ENCODE results near the gene PLCL1.

PLCL1 gene

DNA sequence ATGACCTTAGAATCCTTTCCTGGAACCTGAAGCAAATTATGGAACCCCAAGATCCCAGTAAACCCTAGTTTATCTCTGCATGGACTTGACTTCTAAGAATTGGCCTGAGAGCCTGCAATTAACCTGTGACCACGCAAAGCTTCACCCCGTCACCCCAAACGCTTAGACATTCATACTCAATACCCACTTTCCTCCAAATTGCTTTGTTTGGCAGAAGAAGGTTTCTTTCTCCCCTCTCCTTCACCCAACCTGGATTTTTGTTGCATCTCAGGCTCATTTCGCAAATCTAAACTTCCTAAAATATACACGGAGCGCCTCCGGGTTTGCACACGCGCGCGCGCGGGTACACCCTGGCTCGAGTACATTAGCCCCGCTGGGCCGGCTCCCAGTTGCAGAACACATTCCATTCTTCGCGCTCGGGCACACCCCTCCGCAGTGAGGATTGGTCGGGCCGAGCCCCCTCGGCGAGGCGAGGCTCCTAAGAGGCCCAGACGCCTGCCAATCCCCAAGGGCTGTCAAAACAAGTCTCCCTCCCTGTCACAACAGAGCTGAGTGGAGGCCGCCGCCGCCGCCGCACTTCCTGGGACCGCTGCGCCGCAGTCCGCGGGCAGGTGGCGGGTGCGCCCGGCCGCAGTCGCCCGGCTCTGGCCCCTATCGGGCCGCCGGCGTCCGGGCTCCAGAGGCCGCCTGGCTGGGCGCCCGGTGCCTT is at the start of gene PLCL1:
Gene PLCL1 (plus strand): TSS at position 545 of the 709 bp plus-strand sequence.
- peak; percentile 85 for DNase-seq (ENCODE audit: low read depth)

- no peak for DNase-seq (ENCODE audit: low read depth)
Observed at GRCh38 chr2:197759013-197759412, 45.4 kb upstream of the PLCL1 start.

- no peak for DNase-seq (ENCODE audit: low read depth)
Observed at GRCh38 chr2:197759625-197760292, 44.6 kb upstream of the PLCL1 start.

- no peak for DNase-seq (ENCODE audit: low read depth)
Observed at GRCh38 chr2:197760293-197760657, 44.1 kb upstream of the PLCL1 start.

- DNase-seq (ENCODE audit: low read depth): no peak
Observed at GRCh38 chr2:197777823-197778407, 26.5 kb upstream of the PLCL1 start.

- no peak for DNase-seq (ENCODE audit: low read depth)
Observed at GRCh38 chr2:197779261-197779660, 25.1 kb upstream of the PLCL1 start.

DNA sequence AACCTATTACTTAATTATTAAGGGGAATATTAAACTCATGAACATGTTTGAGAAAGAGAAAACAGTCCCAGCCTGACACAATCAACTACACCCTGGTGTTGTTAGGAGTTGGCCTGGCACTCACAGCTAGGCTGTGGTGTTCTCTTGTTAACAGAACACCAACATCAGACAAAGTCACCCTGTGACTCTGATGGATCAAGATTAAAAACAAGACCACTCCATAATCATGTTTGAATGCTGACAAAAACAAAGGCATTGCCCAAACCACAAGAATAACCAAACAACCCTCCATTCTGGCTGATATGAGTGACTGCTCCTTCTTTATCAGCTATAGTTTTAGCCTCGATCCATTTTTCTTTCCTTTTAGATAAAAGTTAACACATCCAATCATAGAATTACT is 22.3 kb upstream of the PLCL1 start:
- no peak for DNase-seq (ENCODE audit: low read depth)

GRCh38 chr2:197784956-197785941 is 19.1 kb upstream of the PLCL1 start, which contains the start of gene BOLL:
BOLL (minus strand) TSS chr2:197785319; CDS start chr2:197781850, 3,469 bp downstream.
- no peak for DNase-seq (ENCODE audit: low read depth)

- DNase-seq (ENCODE audit: low read depth): peak; percentile 28
Observed at GRCh38 chr2:197786010-197786877, 18.1 kb upstream of the PLCL1 start.

DNA sequence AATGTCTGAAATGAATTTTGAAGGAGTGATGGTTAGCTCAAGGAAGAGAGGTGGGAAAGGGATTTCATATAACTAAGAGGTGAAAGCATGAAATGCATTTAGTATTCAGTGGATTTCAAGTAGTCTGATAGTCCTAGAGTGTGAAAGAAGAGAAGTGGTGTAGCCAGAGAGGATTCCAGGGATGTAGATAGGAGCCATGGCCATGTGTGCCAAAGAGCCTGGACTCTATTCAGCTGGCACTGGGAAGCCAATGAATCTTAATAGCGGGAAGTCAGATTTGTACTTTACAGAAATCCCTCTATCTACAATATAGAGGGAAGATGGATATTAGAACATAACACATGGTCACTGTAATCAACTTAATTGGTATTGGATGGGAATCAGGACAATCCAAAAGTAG is 10.9 kb upstream of the PLCL1 start:
- DNase-seq (ENCODE audit: low read depth): no peak

GRCh38 chr2:197795277-197795676 is 9.1 kb upstream of the PLCL1 start:
- DNase-seq (ENCODE audit: low read depth): no peak

DNA sequence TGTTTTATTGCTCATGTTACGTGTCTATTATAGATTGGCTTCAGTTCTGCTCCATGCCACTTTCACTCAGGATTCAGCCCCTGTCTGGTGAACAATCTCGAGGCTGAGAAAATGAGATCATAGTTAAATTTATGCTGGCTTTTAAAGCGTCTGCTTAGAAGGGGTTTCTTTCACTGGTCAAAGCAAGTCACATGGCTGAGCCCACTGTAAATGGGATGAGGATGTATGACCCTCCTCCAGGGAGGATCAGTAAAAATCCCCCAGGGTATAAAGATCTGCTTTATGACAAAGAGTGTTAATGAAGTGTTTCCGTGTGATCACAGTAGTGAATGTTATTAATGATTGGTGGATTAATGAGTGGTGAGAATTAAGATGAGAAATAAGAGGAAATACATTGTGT is 6.2 kb upstream of the PLCL1 start:
- no peak for DNase-seq (ENCODE audit: low read depth)

GRCh38 chr2:197799068-197799467 is 5.3 kb upstream of the PLCL1 start:
- no peak for DNase-seq (ENCODE audit: low read depth)

DNA sequence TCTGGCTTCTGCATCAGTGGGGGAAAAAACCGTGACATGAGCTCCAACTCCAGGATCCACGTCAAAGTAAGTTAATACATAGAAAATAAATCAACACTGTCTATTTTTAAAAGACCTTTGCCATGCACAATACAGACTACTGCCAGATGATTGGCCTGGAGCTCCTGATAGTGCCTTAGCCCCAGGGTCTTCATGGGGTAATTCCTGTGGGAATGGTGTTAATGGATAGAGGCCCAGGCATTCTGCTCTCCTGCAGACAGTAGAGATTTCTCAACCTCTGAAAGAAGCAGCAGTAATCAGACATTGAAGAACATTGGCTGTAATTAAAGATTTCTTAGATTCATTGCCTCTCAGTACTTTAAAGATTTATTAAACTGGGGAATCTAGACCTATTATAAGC is 4.3 kb upstream of the PLCL1 start:
- DNase-seq (ENCODE audit: low read depth): no peak

DNA sequence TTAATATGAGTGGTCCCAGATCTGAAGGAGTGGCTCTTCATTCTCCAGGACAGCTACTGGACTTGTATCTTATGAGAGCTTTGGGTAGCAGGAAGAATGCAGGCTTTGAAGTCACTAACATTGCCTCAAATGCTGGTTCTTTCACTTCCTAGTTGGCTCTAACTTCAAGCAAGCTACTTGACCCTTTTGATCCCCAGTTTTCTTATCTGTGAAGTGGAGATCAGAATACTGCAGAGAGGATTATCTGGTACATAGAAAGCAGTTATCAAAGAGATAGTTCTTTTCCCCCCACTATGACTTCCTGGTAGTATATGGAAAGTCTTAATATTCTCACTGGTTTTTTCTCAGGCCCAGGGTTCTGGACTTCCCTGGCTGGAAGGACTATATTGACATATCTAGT is 3.4 kb upstream of the PLCL1 start:
- no peak for DNase-seq (ENCODE audit: low read depth)

GRCh38 chr2:197803033-197803444 is 1.4 kb upstream of the PLCL1 start:
- no peak for DNase-seq (ENCODE audit: low read depth)

DNA sequence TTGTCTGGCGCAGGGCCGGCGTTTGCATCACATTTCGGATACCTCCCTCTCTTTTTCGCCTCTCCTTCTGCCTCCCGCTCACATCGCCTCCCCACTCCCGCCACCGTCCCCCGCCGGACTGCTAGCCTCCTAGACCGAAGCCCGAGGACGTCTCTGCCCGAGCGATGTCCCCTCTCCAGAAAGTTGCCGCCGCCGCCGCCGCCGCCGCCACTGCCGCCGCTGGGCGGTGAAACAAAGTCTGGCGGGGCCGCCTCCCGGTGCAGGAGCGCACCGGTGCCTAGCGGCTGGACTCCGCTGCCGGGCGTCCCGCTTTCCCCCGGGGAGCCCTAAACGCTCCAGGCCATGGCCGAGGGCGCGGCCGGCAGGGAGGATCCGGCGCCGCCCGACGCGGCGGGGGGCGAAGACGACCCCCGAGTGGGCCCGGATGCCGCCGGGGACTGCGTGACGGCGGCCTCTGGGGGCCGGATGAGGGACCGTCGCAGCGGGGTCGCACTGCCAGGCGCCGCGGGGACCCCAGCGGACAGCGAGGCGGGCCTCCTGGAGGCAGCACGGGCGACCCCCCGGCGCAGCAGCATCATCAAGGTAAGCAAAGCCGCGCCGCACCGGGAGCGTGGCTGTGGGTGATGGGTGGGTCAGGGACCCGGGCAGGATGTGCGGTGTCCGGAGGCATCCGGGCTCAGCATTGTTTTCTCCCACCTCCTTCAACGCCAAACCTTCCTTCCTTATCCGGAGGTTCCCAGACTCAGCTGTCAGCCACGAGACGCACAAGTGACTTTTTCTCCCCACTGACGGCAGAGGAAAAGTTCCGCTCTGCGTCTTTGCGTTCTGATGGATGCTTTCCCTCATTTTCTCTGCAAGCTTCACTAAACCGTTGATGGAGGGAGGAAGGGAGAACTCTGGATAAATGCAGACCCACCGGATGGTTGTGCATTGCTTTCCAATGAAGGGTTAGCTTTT is 643 bp downstream of the PLCL1 start:
- DNase-seq (ENCODE audit: low read depth): no peak

GRCh38 chr2:197805715-197806633 is 1.6 kb downstream of the PLCL1 start:
- DNase-seq (ENCODE audit: low read depth): no peak

DNA sequence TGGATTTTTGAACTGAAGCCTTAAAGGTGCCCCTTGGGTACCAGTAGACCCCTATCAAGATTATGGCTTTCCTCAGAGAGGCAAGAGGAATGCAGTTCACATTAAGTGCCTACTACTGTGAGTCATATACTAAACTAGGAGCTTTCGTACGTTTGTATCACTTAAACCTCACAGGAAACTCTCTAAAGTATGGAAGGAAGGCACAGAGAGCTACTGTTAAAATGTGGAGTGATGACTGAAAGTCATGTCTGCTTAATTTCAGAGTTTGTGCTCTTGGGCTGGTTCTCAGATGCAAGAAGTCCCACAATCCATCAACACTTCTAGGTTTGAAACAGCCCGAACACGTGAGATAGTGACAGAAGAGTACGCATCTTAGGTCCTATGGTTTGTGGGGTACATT is 4.7 kb downstream of the PLCL1 start:
- DNase-seq (ENCODE audit: low read depth): no peak

Data from stimulated activated CD4-positive, alpha-beta T cell treated with anti-CD3 and anti-CD28 coated beads, Interleukin-2, amount 100 ng/mL, for 4 hours (primary cell).